Lower leg skin (tissue), 3 donors: ENCODE results near the gene ERCC6.

ENCODE experiments used
- POLR2A ChIP-seq, 2 donors: fragments of 450-650 bp; IDR thresholded peaks; one replicate each; pipeline ENCODE4 v1.6.1; 2016 to 2017; ENCODE audit warnings: antibody characterized with exemption in 2 of 2, mild to moderate bottlenecking in 1 of 2, moderate library complexity in 1 of 2
- TF ChIP-seq, protein P1 (sequence below), 3 donors: fragments of 450-650 bp; IDR thresholded peaks; one replicate each; pipeline ENCODE4 v1.5.1; 2016; ENCODE audit warnings: antibody characterized with exemption in 3 of 3, mild to moderate bottlenecking in 3 of 3, moderate library complexity in 2 of 3

GRCh38 chr10:49486009-49486408 lies 52.9 kb downstream of the ERCC6 start:
- TF ChIP-seq, protein P1, sequence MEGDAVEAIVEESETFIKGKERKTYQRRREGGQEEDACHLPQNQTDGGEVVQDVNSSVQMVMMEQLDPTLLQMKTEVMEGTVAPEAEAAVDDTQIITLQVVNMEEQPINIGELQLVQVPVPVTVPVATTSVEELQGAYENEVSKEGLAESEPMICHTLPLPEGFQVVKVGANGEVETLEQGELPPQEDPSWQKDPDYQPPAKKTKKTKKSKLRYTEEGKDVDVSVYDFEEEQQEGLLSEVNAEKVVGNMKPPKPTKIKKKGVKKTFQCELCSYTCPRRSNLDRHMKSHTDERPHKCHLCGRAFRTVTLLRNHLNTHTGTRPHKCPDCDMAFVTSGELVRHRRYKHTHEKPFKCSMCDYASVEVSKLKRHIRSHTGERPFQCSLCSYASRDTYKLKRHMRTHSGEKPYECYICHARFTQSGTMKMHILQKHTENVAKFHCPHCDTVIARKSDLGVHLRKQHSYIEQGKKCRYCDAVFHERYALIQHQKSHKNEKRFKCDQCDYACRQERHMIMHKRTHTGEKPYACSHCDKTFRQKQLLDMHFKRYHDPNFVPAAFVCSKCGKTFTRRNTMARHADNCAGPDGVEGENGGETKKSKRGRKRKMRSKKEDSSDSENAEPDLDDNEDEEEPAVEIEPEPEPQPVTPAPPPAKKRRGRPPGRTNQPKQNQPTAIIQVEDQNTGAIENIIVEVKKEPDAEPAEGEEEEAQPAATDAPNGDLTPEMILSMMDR (IDR thresholded peaks at IDR 0.05): no peak
- no peak for TF ChIP-seq POLR2A (IDR thresholded peaks at IDR 0.05)
